HepG2 (cell line): ENCODE measurements around the gene MARS1. TPM values are rescaled to one million over a fixed set of nuclear protein-coding genes. Genes with fewer than 3 reads are reported as not detected.

Experiments
- CEBPG ChIP-seq: IDR thresholded peaks from 2 replicates; pipeline ENCODE4 v1.6.1; 2016
- HIVEP1 ChIP-seq: sonication (generic); formaldehyde crosslinking; IDR thresholded peaks from 2 replicates; pipeline ENCODE4 v1.4.0; 2020; ENCODE audit warnings: mild to moderate bottlenecking, missing genetic modification reagents
- JUN ChIP-seq: sonication (generic); formaldehyde crosslinking; IDR thresholded peaks from 2 replicates; pipeline ENCODE4 v1.4.0; 2020; ENCODE audit warnings: mild to moderate bottlenecking, missing genetic modification reagents
- KDM4B ChIP-seq: sonication (generic); formaldehyde crosslinking; IDR thresholded peaks from 2 replicates; pipeline ENCODE4 v1.4.0; 2020; ENCODE audit warnings: missing genetic modification reagents
- KLF11 ChIP-seq: IDR thresholded peaks from 2 replicates; pipeline ENCODE4 v1.6.1; 2016; ENCODE audit warnings: missing compliant biosample characterization
- KMT2A ChIP-seq: sonication (generic); formaldehyde crosslinking; IDR thresholded peaks from 2 replicates; pipeline ENCODE4 v1.4.0; 2020; ENCODE audit warnings: missing genetic modification reagents
- MEF2D ChIP-seq: sonication (generic); formaldehyde crosslinking; IDR thresholded peaks from 2 replicates; pipeline ENCODE4 v1.5.1; 2020; ENCODE audit warnings: mild to moderate bottlenecking, missing genetic modification reagents
- MTERF4 ChIP-seq: sonication (generic); formaldehyde crosslinking; IDR thresholded peaks from 2 replicates; pipeline ENCODE4 v1.8.0; 2023; ENCODE audit warnings: mild to moderate bottlenecking, missing genetic modification reagents
- MYPOP ChIP-seq: sonication (generic); formaldehyde crosslinking; IDR thresholded peaks from 2 replicates; pipeline ENCODE4 v1.8.1; 2023; ENCODE audit warnings: mild to moderate bottlenecking, moderate library complexity, missing genetic modification reagents
- NFRKB ChIP-seq: fragments of 450-650 bp; IDR thresholded peaks from 2 replicates; pipeline ENCODE4 v1.6.1; 2017
- NR2F1 ChIP-seq, 2 experiments: fragments of 450-650 bp in 1 of 2; formaldehyde crosslinking in 1 of 2; IDR thresholded peaks; 2 replicates each; pipeline versions ENCODE4 v1.5.0 to v1.6.1; 2016 to 2020; ENCODE audit warnings: mild to moderate bottlenecking in 1 of 2, missing compliant biosample characterization in 1 of 2, missing genetic modification reagents in 1 of 2, moderate library complexity in 1 of 2
- PAX8 ChIP-seq: sonication (generic); formaldehyde crosslinking; IDR thresholded peaks from 2 replicates; pipeline ENCODE4 v1.8.0; 2022; ENCODE audit warnings: mild to moderate bottlenecking, missing genetic modification reagents, borderline replicate concordance
- RERE ChIP-seq: IDR thresholded peaks from 2 replicates; pipeline ENCODE4 v1.6.1; 2016; ENCODE audit warnings: low read depth, missing genetic modification reagents, missing compliant biosample characterization
- TSC22D2 ChIP-seq: sonication (generic); formaldehyde crosslinking; IDR thresholded peaks from 2 replicates; pipeline ENCODE4 v1.5.1; 2020; ENCODE audit warnings: missing genetic modification reagents, mild to moderate bottlenecking, borderline replicate concordance
- ZBTB7B ChIP-seq: sonication (generic); formaldehyde crosslinking; IDR thresholded peaks from 2 replicates; pipeline ENCODE4 v1.4.0; 2020; ENCODE audit warnings: missing genetic modification reagents
- ZKSCAN5 ChIP-seq: sonication (generic); formaldehyde crosslinking; IDR thresholded peaks from 2 replicates; pipeline ENCODE4 v1.5.1; 2020; ENCODE audit warnings: mild to moderate bottlenecking, missing genetic modification reagents
- ZNF160 ChIP-seq: sonication (generic); formaldehyde crosslinking; IDR thresholded peaks from 2 replicates; pipeline ENCODE4 v1.8.0; 2022; ENCODE audit warnings: mild to moderate bottlenecking, inconsistent platforms, missing genetic modification reagents
- ZNF441 ChIP-seq: sonication (generic); formaldehyde crosslinking; IDR thresholded peaks from 2 replicates; pipeline ENCODE4 v1.7.0; 2021; ENCODE audit warnings: missing genetic modification reagents, borderline replicate concordance
- ZNF563 ChIP-seq: sonication (generic); formaldehyde crosslinking; IDR thresholded peaks from 2 replicates; pipeline ENCODE4 v1.8.0; 2022; ENCODE audit warnings: mild to moderate bottlenecking, moderate library complexity, missing genetic modification reagents
- ZNF577 ChIP-seq: sonication (generic); formaldehyde crosslinking; IDR thresholded peaks from 2 replicates; pipeline ENCODE4 v1.4.0; 2020; ENCODE audit warnings: mild to moderate bottlenecking, low read depth, missing genetic modification reagents, borderline replicate concordance
- ZNF619 ChIP-seq: sonication (generic); formaldehyde crosslinking; IDR thresholded peaks from 2 replicates; pipeline ENCODE4 v1.4.0; 2020; ENCODE audit warnings: mild to moderate bottlenecking, missing genetic modification reagents
- ZNF841 ChIP-seq: sonication (generic); formaldehyde crosslinking; IDR thresholded peaks from 2 replicates; pipeline ENCODE4 v1.8.1; 2023; ENCODE audit warnings: missing genetic modification reagents, borderline replicate concordance
- ZSCAN31 ChIP-seq: sonication (generic); formaldehyde crosslinking; IDR thresholded peaks from 2 replicates; pipeline ENCODE4 v1.5.0; 2020; ENCODE audit warnings: low read depth, mild to moderate bottlenecking, missing genetic modification reagents
- polyA plus RNA-seq, 8 experiments: library from polyadenylated mRNA; depleted of rRNA in 3 of 8; stranded (reverse) in 7 of 8; unstranded in 1 of 8; fragments of >200 nt; fragmentation: Illumina TruSeq in 4 of 8; extraction: Trizol in 4 of 8; gene quantifications; 2 replicates each; pipeline versions ENCODE4 v1.2.1 to v1.2.3, GENCODE V29; 2011 to 2016; ENCODE audit warnings: low read depth in 4 of 8, missing spikeins in 1 of 8, mixed read lengths in 1 of 8; ENCODE audit not compliant: insufficient read depth in 1 of 8
- total RNA-seq, 5 experiments: library from RNA; depleted of rRNA; stranded (reverse); fragments of >200 nt; fragmentation: Illumina TruSeq; extraction: Trizol; gene quantifications; 2 replicates each; pipeline ENCODE4 v1.2.3, GENCODE V29; 2016; ENCODE audit warnings: low read depth in 1 of 5

MARS1 gene
- total and polyA plus RNA-seq, 2 of the 13 experiments (the other 11 are each of a cell fraction or from before 2014, with no cell fraction given) = 115 to 181 TPM

GRCh38 chr12:57522011-57522886, 34.4 kb downstream of the MARS1 start, which contains the start of gene MBD6 (continued):
- TF ChIP-seq ZSCAN31 (CRISPR knock-in tag) (0 out of 2 replicates have a peak, but pooled peaks have one; percentile 65), HIVEP1 (peak; percentile 96), MYPOP (CRISPR knock-in tag) (peak; percentile 49; the same call in 1 of the 2 replicates), KDM4B (CRISPR knock-in tag) (peak; percentile 10; the same call in 1 of the 2 replicates), CEBPG (CRISPR knock-in tag) (peak; percentile 61), ZKSCAN5 (CRISPR knock-in tag) (no peak), ZNF577 (CRISPR knock-in tag) (no peak), MEF2D (CRISPR knock-in tag) (peak; percentile 60; the same call in 1 of the 2 replicates), MTERF4 (peak; percentile 28; the same call in 1 of the 2 replicates), ZNF841 (CRISPR knock-in tag) (no peak), KMT2A (CRISPR knock-in tag) (no peak), ZNF619 (CRISPR knock-in tag) (no peak), ZNF563 (CRISPR knock-in tag) (peak; percentile 56; the same call in 1 of the 2 replicates), RERE (CRISPR knock-in tag) (no peak; the same call in none of the 2 replicates), JUN (CRISPR knock-in tag) (no peak), PAX8 (CRISPR knock-in tag) (no peak), TSC22D2 (CRISPR knock-in tag) (no peak), KLF11 (no peak), ZBTB7B (CRISPR knock-in tag) (no peak), NFRKB (no peak), ZNF160 (CRISPR knock-in tag) (0 out of 2 replicates have a peak, but pooled peaks have one; percentile 47), ZNF441 (CRISPR knock-in tag) (peak; percentile 17; the same call in 1 of the 2 replicates), NR2F1 (CRISPR knock-in tag; IDR thresholded peaks at IDR 0.05) (peak; percentile 93 to 98)
